GM12878 (cell line): ENCODE results near the gene SLC35G1. TPM values are rescaled to one million over a fixed set of nuclear protein-coding genes. Genes with fewer than 3 reads are reported as not detected.

Experiments
- ATAC-seq: fragments of 200-7000 bp; cut with Tn5 transposase; 3 replicates; pipeline ENCODE4 v1.9.1; 2020; ENCODE audit warnings: mild to moderate bottlenecking, moderate library complexity
- BruUV-seq: library from RNA; stranded (reverse); fragments of 400-500 nt; replicated peaks from 2 replicates; lab custom pipeline; 2021; lab: Mats Ljungman, UMichigan
- CTCF ChIA-PET: fragments of 300-600 bp; sonication (Branson Sonifier 250); formaldehyde crosslinking; extraction: SDS; loops from one replicate; lab custom pipeline; 2021; ENCODE audit warnings: inconsistent platforms; lab: Yijun Ruan, JAX
- POLR2A ChIA-PET: fragments of 350-600 bp; formaldehyde crosslinking; extraction: SDS; loops from one replicate; lab custom pipeline; 2021; ENCODE audit warnings: inconsistent platforms; lab: Charles Lee
- RAD21 ChIA-PET: fragments of 300-600 bp; sonication (Branson Sonifier 250); formaldehyde crosslinking; loops from one replicate; lab custom pipeline; 2023; ENCODE audit warnings: antibody characterized with exemption; ENCODE audit not compliant: unreplicated experiment; lab: Charles Lee
- SMC1A ChIA-PET: fragments of 300-600 bp; sonication (Branson Sonifier 250); formaldehyde crosslinking; loops from one replicate; lab custom pipeline; 2023; ENCODE audit not compliant: unreplicated experiment, uncharacterized antibody; lab: Charles Lee
- DNase-seq: peaks from one replicate; pipeline ENCODE4 v3.0.0-alpha.2; 2011; ENCODE audit warnings: low read depth, low spot score
- FAIRE-seq: peaks from 3 replicates; lab custom pipeline; 2011; peaks lifted over from hg19 to GRCh38; lab: Jason Lieb, UNC
- H2AFZ ChIP-seq: 2 replicates; pipeline ENCODE4 v1.6.0; 2011; ENCODE audit warnings: low read depth, low read length, control low read depth; ENCODE audit not compliant: control insufficient read depth
- H3K27ac ChIP-seq: 2 replicates; pipeline ENCODE4 v1.5.1; 2011; ENCODE audit warnings: control low read depth; ENCODE audit not compliant: control insufficient read depth, insufficient read depth
- H3K27me3 ChIP-seq, 2 experiments: replicated peaks in 1 of 2; 2 replicates each; pipeline versions ENCODE4 v1.6.0 to v1.6.1; 2011; ENCODE audit warnings: low read length in 1 of 2; ENCODE audit not compliant: control insufficient read depth in 2 of 2, insufficient read depth in 2 of 2
- H3K36me3 ChIP-seq, 2 experiments: 2 replicates each; pipeline ENCODE4 v1.5.1; 2011; ENCODE audit warnings: low read length in 1 of 2; ENCODE audit not compliant: control insufficient read depth in 2 of 2, insufficient read depth in 2 of 2
- H3K4me1 ChIP-seq: 2 replicates; pipeline ENCODE4 v1.6.1; 2011; ENCODE audit warnings: mild to moderate bottlenecking, low read length, moderate library complexity, mixed read lengths; ENCODE audit not compliant: control insufficient read depth, insufficient read depth
- H3K4me2 ChIP-seq: 2 replicates; pipeline ENCODE4 v1.6.0; 2011; ENCODE audit warnings: control low read depth; ENCODE audit not compliant: control insufficient read depth, insufficient read depth
- H3K4me3 ChIP-seq: fragments of 200-600 bp; sonication (generic); 2 replicates; pipeline ENCODE4 v1.5.1; 2016
- H3K79me2 ChIP-seq: 2 replicates; pipeline ENCODE4 v1.6.0; 2011; ENCODE audit warnings: low read length; ENCODE audit not compliant: control insufficient read depth, insufficient read depth
- H3K9ac ChIP-seq: 2 replicates; pipeline ENCODE4 v1.8.0; 2011; ENCODE audit warnings: low read length, control low read depth, mixed read lengths; ENCODE audit not compliant: control insufficient read depth, insufficient read depth
- H3K9me3 ChIP-seq: replicated peaks from 3 replicates; pipeline ENCODE4 v1.5.1; 2011; ENCODE audit warnings: mild to moderate bottlenecking, low read length; ENCODE audit not compliant: control insufficient read depth, insufficient read depth
- H4K20me1 ChIP-seq: 2 replicates; pipeline ENCODE4 v1.6.0; 2011; ENCODE audit not compliant: control insufficient read depth, insufficient read depth
- ATF7 ChIP-seq: fragments of 450-650 bp; IDR thresholded peaks from 2 replicates; pipeline ENCODE4 v1.6.1; 2016; ENCODE audit warnings: low read depth, mild to moderate bottlenecking
- BCLAF1 ChIP-seq: fragments of 450-650 bp; IDR thresholded peaks from 2 replicates; pipeline ENCODE4 v1.6.1; 2017; ENCODE audit warnings: antibody characterized with exemption, mild to moderate bottlenecking, moderate library complexity
- CBFB ChIP-seq: IDR thresholded peaks from 2 replicates; pipeline ENCODE4 v1.6.1; 2016; ENCODE audit warnings: antibody characterized with exemption, low read depth
- CEBPB ChIP-seq, 2 experiments: fragments of 150-350 bp in 1 of 2; IDR thresholded peaks; 2 replicates each; pipeline ENCODE4 v1.6.1; 2012 to 2014; ENCODE audit warnings: low read depth in 2 of 2, low read length in 2 of 2, borderline replicate concordance in 1 of 2, inconsistent platforms in 1 of 2
- CREB1 ChIP-seq: IDR thresholded peaks from 2 replicates; pipeline ENCODE4 v1.6.1; 2012; ENCODE audit warnings: low read depth, mild to moderate bottlenecking, inconsistent platforms
- KLF5 ChIP-seq: fragments of 450-650 bp; IDR thresholded peaks from 2 replicates; pipeline ENCODE4 v1.6.1; 2014; ENCODE audit warnings: mild to moderate bottlenecking; ENCODE audit not compliant: partially characterized antibody
- NRF1 ChIP-seq: conservative IDR thresholded peaks from 2 replicates; pipeline ENCODE4 v1.6.1; 2011; ENCODE audit warnings: mild to moderate bottlenecking, low read depth, low read length, improper control_type of control experiment
- SMAD5 ChIP-seq: IDR thresholded peaks from 2 replicates; pipeline ENCODE4 v1.6.1; 2016; ENCODE audit warnings: antibody characterized with exemption, low read depth
- SP1 ChIP-seq: IDR thresholded peaks from one replicate; pipeline ENCODE4 v1.6.1; 2011; ENCODE audit warnings: low read depth, low read length
- ZNF274 ChIP-seq: IDR thresholded peaks from one replicate; pipeline ENCODE4 v1.8.0; 2011; ENCODE audit not compliant: insufficient read length, insufficient read depth
- ZZZ3 ChIP-seq: IDR thresholded peaks from 2 replicates; pipeline ENCODE4 v1.6.1; 2011; ENCODE audit warnings: low read depth; ENCODE audit not compliant: control insufficient read depth, insufficient read length
- WGBS: methylation state at CpG from one replicate; pipeline ENCODE4 v1.1.6; 2016; ENCODE audit warnings: low lambda C conversion rate; ENCODE audit not compliant: insufficient replicate concordance, insufficient coverage; ENCODE audit errors: missing lambda C conversion rate; 5-methylcytosine and 5-hydroxymethylcytosine counted together
- in situ Hi-C: fragments of 300-500 bp; cut with MboI; formaldehyde crosslinking; loops from 9 replicates; pipeline ENCODE4 v1.14.3; 2018; ENCODE audit warnings: mixed read lengths
- intact Hi-C: fragments of 100-400 bp; cut with micrococcal nuclease; formaldehyde crosslinking; loops from one replicate; pipeline ENCODE4 v1.14.2; 2022; ENCODE audit not compliant: unreplicated experiment
- polyA plus RNA-seq, 11 experiments: library from polyadenylated mRNA; depleted of rRNA in 4 of 11; unstranded in 6 of 11; stranded (reverse) in 5 of 11; fragments of >200 nt; fragmentation: Nextera tagmentation in 4 of 11; fragmentation: Illumina TruSeq in 1 of 11; extraction: Ambion mirVana in 4 of 11; extraction: Trizol in 1 of 11; gene quantifications; 1 replicate in 1 of 11; 2 replicates in 10 of 11; pipeline versions ENCODE4 v1.2.1 to v1.2.3, GENCODE V29; 2011 to 2016; ENCODE audit warnings: inconsistent platforms in 2 of 11, missing spikeins in 2 of 11, low read depth in 1 of 11
- total RNA-seq, 4 experiments: library from RNA; depleted of rRNA in 3 of 4; stranded (reverse); fragments of >200 nt in 3 of 4; fragmentation: Illumina TruSeq in 1 of 4; extraction: Trizol in 1 of 4; gene quantifications; 2 replicates each; pipeline versions ENCODE4 v1.2.1 to v1.2.3, GENCODE V29; 2013 to 2021
- TF ChIP-seq, protein P1 (sequence below): fragments of 450-650 bp; formaldehyde crosslinking; IDR thresholded peaks from 2 replicates; pipeline ENCODE4 v1.5.0; 2022; ENCODE audit warnings: mild to moderate bottlenecking, missing genetic modification characterization
- TF ChIP-seq, protein P2 (sequence below): fragments of 150-350 bp; IDR thresholded peaks from 2 replicates; pipeline ENCODE4 v1.6.1; 2016; ENCODE audit warnings: low read depth, low read length

Gene SLC35G1
- total and polyA plus RNA-seq, 10 of the 15 experiments (the other 5 are each of a cell fraction or from before 2014, with no cell fraction given) = 1.7 to 8.8 (median 6.7) TPM

DNA sequence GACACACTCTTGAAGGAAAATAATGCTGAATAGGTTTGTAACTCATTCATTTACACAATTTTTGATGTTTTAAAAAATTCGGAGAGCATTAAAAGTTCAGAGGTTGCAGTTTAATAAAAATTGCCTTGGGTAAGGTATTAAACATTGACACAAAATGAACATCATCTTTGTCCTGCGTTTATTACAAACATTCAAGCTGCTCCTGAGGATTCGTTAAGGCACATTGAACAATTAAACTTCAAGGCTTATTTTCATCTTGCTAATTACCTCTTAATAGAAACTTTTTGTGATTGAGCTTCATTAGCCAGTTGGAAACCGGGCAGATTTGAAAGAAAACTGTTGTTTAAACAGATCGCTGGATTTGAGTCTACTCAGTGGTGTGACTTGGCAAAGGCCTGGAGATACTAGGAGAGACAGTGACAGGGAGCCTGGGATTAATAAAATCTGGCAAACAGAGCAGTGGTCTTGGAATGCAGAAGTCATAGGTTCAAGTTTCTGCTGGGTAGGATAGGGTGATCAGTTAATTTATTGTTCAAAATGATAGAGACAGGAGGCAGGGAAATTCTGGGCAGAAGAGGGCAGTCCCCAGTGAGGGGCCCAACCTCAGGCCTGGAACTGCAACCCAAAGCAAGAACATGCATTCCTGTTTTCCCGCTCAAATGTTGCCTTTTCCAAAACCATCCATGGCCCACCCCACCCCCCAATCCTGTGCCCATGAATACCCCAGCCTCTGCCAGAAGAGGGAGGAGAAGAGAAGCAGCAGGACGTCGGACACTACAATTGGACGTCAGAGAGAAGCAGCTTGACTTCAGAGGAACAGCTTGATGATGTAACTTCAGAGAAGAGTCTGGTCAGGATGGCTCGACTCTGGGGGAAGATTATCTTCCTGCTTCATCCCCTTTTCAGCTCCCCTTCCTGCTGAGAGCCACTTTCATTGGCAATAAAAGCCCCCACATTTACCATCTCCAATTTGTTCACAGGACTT, 43.5 kb upstream of the SLC35G1 start:
- ATAC-seq = no peak
- intact Hi-C loops (no loop called here), in situ Hi-C loops (no loop called here)
- Histone ChIP-seq H4K20me1 (no peaks in the 10 kb centered on the region), H3K79me2 (no peaks in the 10 kb centered on the region), H2AFZ (no peak overlapping the region), H3K27me3 (no peaks in the 10 kb centered on the region; a peak in 1 of 4 replicates), H3K9ac (no peak overlapping the region), H3K36me3 (no peaks in the 10 kb centered on the region), H3K4me2 (no peak overlapping the region), H3K9me3 (no peaks in the 10 kb centered on the region), H3K4me1 (peaks cover 2% of the 10 kb centered on the region), H3K4me3 (no peak overlapping the region), H3K27ac (no peak overlapping the region)
- no peak for FAIRE-seq
- ChIA-PET POLR2A (interaction anchor here (0.6 to 1.1 kb wide), 2 partner anchors 21 to 464 kb away, joined by 3 read pairs; no protein-coding TSS in a partner anchor), SMC1A (interaction anchor here (1.0 kb wide), 1 partner anchor 23 kb away, joined by 4 read pairs; no protein-coding TSS in a partner anchor), CTCF (interaction anchor here (0.8 to 1.4 kb wide), 4 partner anchors 8 to 470 kb away, joined by 3 to 4 read pairs (median 3); no protein-coding TSS in a partner anchor), RAD21 (no interaction called here)
- no TSS peak for BruUV-seq
- DNase-seq = no peak
- 26% methylated on average over 10 of the region's 10 CpGs for WGBS
- no peak for TF ChIP-seq ZNF274
- TF ChIP-seq BCLAF1 = no peak
- no peak for TF ChIP-seq SP1
- TF ChIP-seq CBFB = no peak
- no peak for TF ChIP-seq ATF7
- no peak for TF ChIP-seq ZZZ3
- TF ChIP-seq, protein P1, sequence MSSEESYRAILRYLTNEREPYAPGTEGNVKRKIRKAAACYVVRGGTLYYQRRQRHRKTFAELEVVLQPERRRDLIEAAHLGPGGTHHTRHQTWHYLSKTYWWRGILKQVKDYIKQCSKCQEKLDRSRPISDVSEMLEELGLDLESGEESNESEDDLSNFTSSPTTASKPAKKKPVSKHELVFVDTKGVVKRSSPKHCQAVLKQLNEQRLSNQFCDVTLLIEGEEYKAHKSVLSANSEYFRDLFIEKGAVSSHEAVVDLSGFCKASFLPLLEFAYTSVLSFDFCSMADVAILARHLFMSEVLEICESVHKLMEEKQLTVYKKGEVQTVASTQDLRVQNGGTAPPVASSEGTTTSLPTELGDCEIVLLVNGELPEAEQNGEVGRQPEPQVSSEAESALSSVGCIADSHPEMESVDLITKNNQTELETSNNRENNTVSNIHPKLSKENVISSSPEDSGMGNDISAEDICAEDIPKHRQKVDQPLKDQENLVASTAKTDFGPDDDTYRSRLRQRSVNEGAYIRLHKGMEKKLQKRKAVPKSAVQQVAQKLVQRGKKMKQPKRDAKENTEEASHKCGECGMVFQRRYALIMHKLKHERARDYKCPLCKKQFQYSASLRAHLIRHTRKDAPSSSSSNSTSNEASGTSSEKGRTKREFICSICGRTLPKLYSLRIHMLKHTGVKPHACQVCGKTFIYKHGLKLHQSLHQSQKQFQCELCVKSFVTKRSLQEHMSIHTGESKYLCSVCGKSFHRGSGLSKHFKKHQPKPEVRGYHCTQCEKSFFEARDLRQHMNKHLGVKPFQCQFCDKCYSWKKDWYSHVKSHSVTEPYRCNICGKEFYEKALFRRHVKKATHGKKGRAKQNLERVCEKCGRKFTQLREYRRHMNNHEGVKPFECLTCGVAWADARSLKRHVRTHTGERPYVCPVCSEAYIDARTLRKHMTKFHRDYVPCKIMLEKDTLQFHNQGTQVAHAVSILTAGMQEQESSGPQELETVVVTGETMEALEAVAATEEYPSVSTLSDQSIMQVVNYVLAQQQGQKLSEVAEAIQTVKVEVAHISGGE = no peak
- TF ChIP-seq, protein P2, sequence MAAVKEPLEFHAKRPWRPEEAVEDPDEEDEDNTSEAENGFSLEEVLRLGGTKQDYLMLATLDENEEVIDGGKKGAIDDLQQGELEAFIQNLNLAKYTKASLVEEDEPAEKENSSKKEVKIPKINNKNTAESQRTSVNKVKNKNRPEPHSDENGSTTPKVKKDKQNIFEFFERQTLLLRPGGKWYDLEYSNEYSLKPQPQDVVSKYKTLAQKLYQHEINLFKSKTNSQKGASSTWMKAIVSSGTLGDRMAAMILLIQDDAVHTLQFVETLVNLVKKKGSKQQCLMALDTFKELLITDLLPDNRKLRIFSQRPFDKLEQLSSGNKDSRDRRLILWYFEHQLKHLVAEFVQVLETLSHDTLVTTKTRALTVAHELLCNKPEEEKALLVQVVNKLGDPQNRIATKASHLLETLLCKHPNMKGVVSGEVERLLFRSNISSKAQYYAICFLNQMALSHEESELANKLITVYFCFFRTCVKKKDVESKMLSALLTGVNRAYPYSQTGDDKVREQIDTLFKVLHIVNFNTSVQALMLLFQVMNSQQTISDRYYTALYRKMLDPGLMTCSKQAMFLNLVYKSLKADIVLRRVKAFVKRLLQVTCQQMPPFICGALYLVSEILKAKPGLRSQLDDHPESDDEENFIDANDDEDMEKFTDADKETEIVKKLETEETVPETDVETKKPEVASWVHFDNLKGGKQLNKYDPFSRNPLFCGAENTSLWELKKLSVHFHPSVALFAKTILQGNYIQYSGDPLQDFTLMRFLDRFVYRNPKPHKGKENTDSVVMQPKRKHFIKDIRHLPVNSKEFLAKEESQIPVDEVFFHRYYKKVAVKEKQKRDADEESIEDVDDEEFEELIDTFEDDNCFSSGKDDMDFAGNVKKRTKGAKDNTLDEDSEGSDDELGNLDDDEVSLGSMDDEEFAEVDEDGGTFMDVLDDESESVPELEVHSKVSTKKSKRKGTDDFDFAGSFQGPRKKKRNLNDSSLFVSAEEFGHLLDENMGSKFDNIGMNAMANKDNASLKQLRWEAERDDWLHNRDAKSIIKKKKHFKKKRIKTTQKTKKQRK = no peak
- no peak for TF ChIP-seq CREB1
- TF ChIP-seq KLF5 = no peak
- no peak for TF ChIP-seq NRF1
- no peak for TF ChIP-seq CEBPB (IDR thresholded peaks at IDR 0.05; ENCODE audit: borderline replicate concordance in 1 of 2, low read depth in 2 of 2, low read length in 2 of 2)
- no peak for TF ChIP-seq SMAD5
